ENCODE measurements around the gene PLEK2. TPM values are rescaled to one million over a fixed set of nuclear protein-coding genes. Genes with fewer than 3 reads are reported as not detected.

The PLEK2 gene
- total RNA-seq, 1 donor: 2.5 TPM

- DNase-seq (ENCODE audit: insufficient read length, low spot score, missing footprints): no peak
- Histone ChIP-seq H3K27me3 (ENCODE audit: insufficient read depth, low read length) (no peaks in the 10 kb centered on the region), H3K4me1 (ENCODE audit: insufficient read depth, low read length) (no peaks in the 10 kb centered on the region), H3K4me3 (ENCODE audit: insufficient read depth, low read length) (no peak overlapping the region), H3K27ac (ENCODE audit: low read depth, low read length) (no peak overlapping the region), H3K36me3 (ENCODE audit: insufficient read depth, low read length) (no peaks in the 10 kb centered on the region), H2AFZ (ENCODE audit: low read length) (no peak overlapping the region), H3K9me3 (ENCODE audit: low read depth, low read length) (no peaks in the 10 kb centered on the region), H3K4me2 (ENCODE audit: insufficient read depth, low read length) (no peak overlapping the region), H3K79me2 (ENCODE audit: insufficient read depth, low read length) (no peaks in the 10 kb centered on the region), H4K20me1 (ENCODE audit: insufficient read depth, low read length) (no peaks in the 10 kb centered on the region)
- TF ChIP-seq CTCF (IDR thresholded peaks at IDR 0.05; ENCODE audit: extremely low read depth, low read depth, low read length): no peak
Measured at GRCh38 chr14:67400434-67400833, 11.5 kb downstream of the PLEK2 start.

- H3K27ac ChIP-seq (ENCODE audit: low read depth, low read length): no peak overlapping the region
- H3K79me2 ChIP-seq (ENCODE audit: insufficient read depth, low read length): no peaks in the 10 kb centered on the region
- H3K4me2 ChIP-seq (ENCODE audit: insufficient read depth, low read length): no peak overlapping the region
- DNase-seq (ENCODE audit: insufficient read length, low spot score, missing footprints): no peak
- H3K4me1 ChIP-seq (ENCODE audit: insufficient read depth, low read length): no peaks in the 10 kb centered on the region
- no peaks in the 10 kb centered on the region for H3K9me3 ChIP-seq (ENCODE audit: low read depth, low read length)
- H3K27me3 ChIP-seq (ENCODE audit: insufficient read depth, low read length): no peaks in the 10 kb centered on the region
- no peak overlapping the region for H3K4me3 ChIP-seq (ENCODE audit: insufficient read depth, low read length)
- TF ChIP-seq CTCF (IDR thresholded peaks at IDR 0.05; ENCODE audit: extremely low read depth, low read depth, low read length): no peak
- no peaks in the 10 kb centered on the region for H4K20me1 ChIP-seq (ENCODE audit: insufficient read depth, low read length)
- no peak overlapping the region for H2AFZ ChIP-seq (ENCODE audit: low read length)
- H3K36me3 ChIP-seq (ENCODE audit: insufficient read depth, low read length): no peaks in the 10 kb centered on the region
Measured at GRCh38 chr14:67397536-67397935, 14.4 kb downstream of the PLEK2 start.

- no peak overlapping the region for H3K27ac ChIP-seq (ENCODE audit: low read depth, low read length)
Measured at GRCh38 chr14:67396381-67396970, 15.5 kb downstream of the PLEK2 start.

GRCh38 chr14:67395876-67396189, 16.1 kb downstream of the PLEK2 start:
- H3K9me3 ChIP-seq (ENCODE audit: low read depth, low read length): no peaks in the 10 kb centered on the region
- no peak overlapping the region for H3K4me3 ChIP-seq (ENCODE audit: insufficient read depth, low read length)
- no peak overlapping the region for H2AFZ ChIP-seq (ENCODE audit: low read length)
- TF ChIP-seq CTCF (IDR thresholded peaks at IDR 0.05; ENCODE audit: extremely low read depth, low read depth, low read length): no peak
- H3K4me2 ChIP-seq (ENCODE audit: insufficient read depth, low read length): no peak overlapping the region
- H3K79me2 ChIP-seq (ENCODE audit: insufficient read depth, low read length): no peaks in the 10 kb centered on the region
- peak; percentile 81 for DNase-seq (ENCODE audit: insufficient read length, low spot score, missing footprints)
- H3K27ac ChIP-seq (ENCODE audit: low read depth, low read length): no peak overlapping the region
- no peaks in the 10 kb centered on the region for H4K20me1 ChIP-seq (ENCODE audit: insufficient read depth, low read length)
- no peaks in the 10 kb centered on the region for H3K27me3 ChIP-seq (ENCODE audit: insufficient read depth, low read length)
- H3K4me1 ChIP-seq (ENCODE audit: insufficient read depth, low read length): no peaks in the 10 kb centered on the region
- no peaks in the 10 kb centered on the region for H3K36me3 ChIP-seq (ENCODE audit: insufficient read depth, low read length)

More at GRCh38 chr14:67396381-67396970, 15.5 kb downstream of the PLEK2 start:
- Histone ChIP-seq H2AFZ (ENCODE audit: low read length) (no peak overlapping the region), H3K4me2 (ENCODE audit: insufficient read depth, low read length) (no peak overlapping the region), H3K4me1 (ENCODE audit: insufficient read depth, low read length) (no peaks in the 10 kb centered on the region), H4K20me1 (ENCODE audit: insufficient read depth, low read length) (no peaks in the 10 kb centered on the region), H3K4me3 (ENCODE audit: insufficient read depth, low read length) (no peak overlapping the region), H3K36me3 (ENCODE audit: insufficient read depth, low read length) (no peaks in the 10 kb centered on the region), H3K79me2 (ENCODE audit: insufficient read depth, low read length) (no peaks in the 10 kb centered on the region), H3K27me3 (ENCODE audit: insufficient read depth, low read length) (no peaks in the 10 kb centered on the region), H3K9me3 (ENCODE audit: low read depth, low read length) (no peaks in the 10 kb centered on the region)
- DNase-seq (ENCODE audit: insufficient read length, low spot score, missing footprints): no peak
- no peak for TF ChIP-seq CTCF (IDR thresholded peaks at IDR 0.05; ENCODE audit: extremely low read depth, low read depth, low read length)
